NCI-H526 (cell line): ENCODE results near the gene HTRA3.

ENCODE experiments used
- DNase-seq, 2 experiments: peaks; one replicate each; lab custom pipeline; 2025; lab: John Stamatoyannopoulos, UW

Gene HTRA3

GRCh38 chr4:8266508-8266907, 3.0 kb upstream of the HTRA3 start:
- DNase-seq = no peak

DNA sequence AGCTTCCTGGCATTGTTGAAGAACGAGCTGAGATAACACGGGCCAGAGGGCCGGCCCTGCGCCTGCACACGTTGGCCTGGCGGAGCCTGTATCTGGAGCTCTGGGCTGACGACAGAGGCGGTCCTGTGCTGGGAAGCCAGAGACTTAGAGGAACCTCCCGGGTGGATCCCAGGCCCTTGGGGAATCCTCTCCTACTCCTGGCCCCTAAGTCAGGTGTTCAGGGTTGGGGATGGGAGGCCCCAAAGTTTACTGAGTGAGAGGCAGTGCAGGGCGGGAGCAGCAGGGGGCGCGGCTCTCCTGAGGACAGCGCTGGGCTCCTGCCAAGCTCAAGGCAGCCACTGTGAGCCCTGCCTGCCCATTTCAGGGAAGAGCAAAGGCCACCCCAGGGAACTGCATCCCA, 2.5 kb upstream of the HTRA3 start:
- peak in 1 of 2 experiments; percentile 81 for DNase-seq

DNA sequence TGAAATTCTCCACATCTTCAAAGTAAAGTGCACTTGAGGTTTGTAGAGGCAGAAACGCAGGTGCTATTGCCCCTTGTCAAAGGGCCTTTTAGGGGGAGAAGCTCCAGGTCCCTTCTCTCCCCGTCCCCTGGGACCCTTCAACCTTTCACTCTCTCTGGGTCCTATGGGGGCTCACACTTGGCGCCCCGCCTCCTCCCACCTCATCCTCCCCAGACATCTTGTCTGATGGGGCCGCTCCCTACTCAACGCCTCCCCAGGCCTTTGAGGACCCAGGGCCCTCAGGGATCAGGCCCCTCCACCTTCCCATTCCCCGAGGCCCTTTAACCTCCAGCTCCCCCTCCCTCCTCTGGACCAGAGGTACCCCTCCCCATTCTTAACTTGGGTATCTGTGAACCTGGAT, 1.3 kb upstream of the HTRA3 start:
- DNase-seq = no peak

DNA sequence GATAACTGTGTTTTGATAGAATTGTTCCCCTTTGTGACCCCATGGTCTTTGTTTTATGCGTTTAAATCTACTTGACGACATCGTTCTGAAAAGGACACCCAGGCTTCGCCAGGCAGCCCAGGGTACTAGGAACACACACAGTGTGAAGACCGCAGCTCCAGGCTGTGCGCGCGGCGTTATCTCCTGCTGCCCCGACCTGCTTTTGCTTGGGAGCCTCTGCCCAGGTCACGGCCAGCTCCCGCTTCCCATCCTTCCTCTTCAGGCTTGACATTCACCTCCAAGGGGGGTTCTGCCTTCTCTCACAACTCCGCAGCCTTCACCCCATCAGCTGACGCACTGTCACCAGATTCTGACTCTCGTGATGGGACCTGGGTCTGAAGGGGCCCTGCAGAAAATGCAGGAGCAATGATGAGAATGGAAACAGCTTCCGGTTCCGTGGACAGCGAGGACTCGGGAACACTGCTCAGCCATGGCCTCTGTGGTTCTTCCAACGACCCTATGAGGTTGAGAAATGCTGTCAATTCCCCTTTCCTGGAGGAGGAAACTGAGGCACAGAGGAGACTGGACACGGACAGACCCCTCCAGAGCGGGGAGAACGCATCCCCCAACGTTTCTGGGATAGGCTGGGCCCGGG, 536 bp upstream of the HTRA3 start:
- DNase-seq = no peak

DNA sequence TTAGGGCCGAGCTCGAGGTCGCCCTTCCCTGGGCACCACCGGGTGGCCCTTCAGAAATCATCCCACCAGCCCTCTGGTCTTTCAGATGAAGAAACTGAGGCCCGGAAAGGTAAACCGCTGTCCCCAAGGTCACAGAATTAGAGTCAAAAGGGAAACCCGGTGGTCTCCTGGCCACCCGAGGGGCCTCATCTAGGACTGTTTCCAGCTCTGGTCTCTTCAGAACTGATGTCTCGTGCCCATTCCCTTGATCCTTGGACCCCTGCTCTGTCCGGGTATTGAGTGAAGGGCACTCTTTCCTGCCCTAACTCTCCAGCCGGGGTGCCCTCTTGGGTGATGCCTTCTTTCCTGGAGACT, 841 bp downstream of the HTRA3 start:
- DNase-seq = no peak

DNA sequence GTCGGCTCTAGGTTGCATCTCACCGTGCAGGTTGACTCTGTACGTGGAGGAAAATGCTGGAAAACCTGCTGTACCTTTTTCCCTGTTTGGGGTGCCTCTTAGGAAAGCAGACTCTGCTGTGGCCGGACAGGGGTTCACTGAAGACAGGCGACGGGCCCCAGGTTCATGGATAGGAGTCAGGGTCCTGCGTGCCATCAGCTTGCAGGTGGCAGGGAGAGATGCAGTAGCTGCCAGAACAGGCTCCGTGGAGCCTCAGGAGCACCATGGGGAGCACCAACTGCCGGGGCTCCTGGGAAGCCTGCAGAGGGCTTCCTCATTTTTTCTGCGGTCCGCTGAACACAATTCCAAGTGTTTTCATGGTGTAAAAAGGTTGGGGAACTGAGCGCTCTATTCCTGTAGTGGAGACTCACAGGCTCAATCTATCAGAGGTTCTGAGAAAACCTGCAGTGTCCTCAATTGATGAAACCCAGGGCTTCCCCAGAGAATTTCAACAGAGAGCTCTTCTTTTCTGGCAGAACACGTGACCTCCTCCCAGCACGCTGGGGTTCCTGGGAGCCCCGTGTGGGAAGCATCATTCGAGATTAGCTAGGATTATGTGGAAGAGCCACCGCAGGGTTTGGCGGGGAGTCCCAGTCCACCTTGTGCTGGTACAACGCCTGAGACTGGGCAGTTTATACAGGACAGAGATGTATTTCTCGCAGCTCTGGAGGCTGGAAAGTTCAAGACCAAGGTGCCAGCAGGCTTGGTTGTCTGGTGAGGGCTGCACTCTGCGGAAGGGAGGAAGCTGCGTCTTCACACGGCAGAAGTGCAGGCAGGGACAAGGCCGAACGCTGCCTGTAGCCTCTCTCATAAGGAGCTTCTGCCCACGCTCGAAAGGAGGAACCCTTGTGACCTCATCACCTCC, 1.6 kb downstream of the HTRA3 start:
- no peak for DNase-seq

- no peak for DNase-seq
These were observed 2.3 kb downstream of the HTRA3 start for GRCh38 chr4:8271821-8272220.

DNA sequence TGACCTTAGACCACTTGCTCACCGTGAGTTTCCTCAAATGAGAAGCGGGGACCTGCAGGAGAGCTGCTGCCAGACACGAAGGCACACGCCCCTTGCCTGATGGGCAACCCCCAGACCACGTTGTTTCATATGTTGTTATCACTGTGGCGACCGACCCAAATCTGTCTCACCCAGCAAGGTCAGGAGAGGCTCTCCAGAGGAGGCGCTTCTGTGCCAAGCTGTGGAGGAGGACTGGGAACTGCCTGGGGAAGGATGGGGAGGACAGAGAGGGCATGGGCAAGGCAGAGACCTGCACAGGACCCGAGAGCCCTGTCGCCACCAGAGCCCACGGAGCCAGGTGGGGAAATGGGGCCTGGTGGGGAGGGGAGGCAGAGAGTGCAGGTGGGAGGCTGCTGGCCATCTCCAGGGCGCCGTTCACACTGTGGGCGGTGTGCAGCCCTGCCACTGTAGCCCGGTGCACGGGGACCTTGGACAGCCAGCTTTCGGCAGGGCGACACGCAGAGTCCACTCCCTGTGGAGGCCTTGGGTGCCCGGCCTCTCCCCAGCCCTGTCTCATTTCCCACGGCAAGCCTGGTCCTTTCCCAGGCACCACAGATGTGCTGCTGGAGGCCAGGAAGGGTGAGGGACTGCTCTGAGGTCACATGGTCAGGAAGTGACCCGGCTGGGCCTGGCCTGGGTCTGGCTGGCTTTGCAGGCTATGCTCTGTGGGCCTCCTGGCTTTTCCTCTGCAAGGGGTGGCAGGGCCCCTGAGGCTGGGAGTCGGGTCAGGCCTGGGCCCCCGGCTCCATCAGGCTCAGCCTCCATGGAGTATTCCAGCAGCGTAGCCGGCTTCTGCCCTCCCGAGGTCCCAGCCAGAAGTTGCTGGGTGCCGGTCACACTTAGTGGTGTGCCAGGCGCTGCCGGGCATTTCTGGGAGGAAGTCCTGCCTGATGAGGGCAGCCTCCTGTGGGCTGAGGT, 3.2 kb downstream of the HTRA3 start:
- no peak for DNase-seq

- no peak for DNase-seq
These were observed 3.9 kb downstream of the HTRA3 start for GRCh38 chr4:8273450-8273849.

- DNase-seq = no peak
These were observed 4.6 kb downstream of the HTRA3 start for GRCh38 chr4:8274066-8274652.

DNA sequence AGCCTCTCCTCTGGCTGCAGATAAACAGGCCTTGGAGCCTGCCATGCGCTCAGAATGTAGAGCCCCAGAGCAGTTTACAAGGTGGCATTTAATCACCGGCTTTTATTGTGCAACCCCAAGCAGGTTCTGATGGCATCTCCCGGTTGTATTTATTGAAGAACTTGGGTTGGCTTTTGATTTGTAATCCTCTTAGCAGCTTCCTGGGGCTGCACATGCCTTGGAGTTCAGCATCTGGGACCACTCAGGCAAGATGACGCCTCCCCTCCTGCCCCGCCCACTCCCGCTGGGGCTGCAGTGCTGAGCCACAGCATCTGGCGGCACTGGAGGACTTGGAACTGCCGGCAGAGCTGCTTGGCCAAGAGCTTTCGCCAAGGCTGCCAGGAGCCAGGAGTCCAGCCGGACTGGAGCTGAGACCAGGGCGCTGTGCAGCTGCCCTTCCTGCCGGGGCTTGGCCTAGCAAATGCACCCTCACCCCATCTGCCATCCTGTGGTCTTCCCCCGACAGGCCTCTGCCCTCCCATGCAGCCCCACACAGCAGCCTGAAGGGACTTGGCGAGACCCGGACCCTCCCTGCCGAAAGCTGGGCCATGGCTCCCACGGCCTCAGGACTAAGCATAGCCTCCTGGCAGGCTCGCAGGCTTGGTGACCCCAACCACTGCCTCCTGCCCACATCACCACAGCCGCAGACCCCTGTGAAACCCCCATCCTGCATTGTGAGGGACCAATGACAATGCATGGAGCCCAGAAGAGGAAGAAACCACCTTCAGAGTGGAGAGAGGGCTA, 5.4 kb downstream of the HTRA3 start:
- DNase-seq = no peak

- DNase-seq = no peak
These were observed 6.0 kb downstream of the HTRA3 start for GRCh38 chr4:8275548-8275910.

DNA sequence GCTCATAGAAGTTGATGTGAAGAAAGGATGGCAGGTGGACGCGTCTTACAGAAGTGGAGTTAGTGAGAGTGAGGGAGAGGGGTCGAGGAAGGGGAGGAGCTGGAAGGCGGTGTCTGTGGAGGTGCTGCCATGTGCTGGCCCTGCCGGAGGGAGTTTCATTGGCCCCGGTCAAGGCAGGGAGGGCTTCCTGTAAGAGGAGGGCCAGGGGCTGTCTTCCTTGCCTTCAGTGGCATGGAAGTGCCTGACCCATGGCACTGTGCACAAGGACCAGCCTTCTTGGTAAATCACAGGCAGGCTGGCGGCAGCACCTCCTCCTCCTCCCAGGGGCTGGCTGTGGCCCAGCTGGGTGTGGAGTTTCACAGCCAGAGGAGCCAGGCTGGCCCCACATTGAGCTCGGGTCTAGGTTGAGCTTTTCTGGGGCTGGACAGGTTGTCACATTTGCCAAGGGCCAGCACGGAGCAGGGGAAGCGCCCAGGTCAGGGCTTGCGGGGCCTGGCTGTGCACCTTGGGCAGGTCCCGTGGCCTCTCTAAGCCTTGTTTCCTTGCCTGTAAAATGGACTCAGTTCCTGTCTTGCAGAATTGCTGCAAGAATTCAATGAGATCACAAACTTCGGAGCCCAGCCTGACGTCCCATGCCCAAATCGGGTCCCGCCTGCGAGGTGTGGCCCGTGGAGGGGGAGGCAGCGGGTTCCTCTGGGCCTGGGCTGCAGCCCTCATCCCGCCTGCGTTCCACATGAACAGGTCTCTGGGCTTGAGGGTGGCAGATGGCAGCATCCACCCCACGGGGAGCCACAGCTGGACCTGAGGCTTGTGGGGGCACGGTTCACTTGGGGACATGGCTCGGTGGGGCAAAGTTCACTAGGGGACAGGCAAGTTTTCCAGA, 7.0 kb downstream of the HTRA3 start:
- DNase-seq = no peak

GRCh38 chr4:8277356-8278008, 7.9 kb downstream of the HTRA3 start:
- no peak for DNase-seq

- no peak for DNase-seq
These were observed 8.4 kb downstream of the HTRA3 start for GRCh38 chr4:8278009-8278395.

GRCh38 chr4:8278421-8279287, 9.1 kb downstream of the HTRA3 start:
- DNase-seq = no peak

- DNase-seq = no peak
These were observed 10.0 kb downstream of the HTRA3 start for GRCh38 chr4:8279321-8280157.
